GM12801 (cell line): ENCODE data around the gene NWD2.

Experiments
- TF ChIP-seq, protein P1 (sequence below): IDR thresholded peaks from one replicate; pipeline ENCODE4 v1.5.1; 2011; ENCODE audit warnings: control low read depth; ENCODE audit not compliant: insufficient read length; ENCODE audit errors: extremely low read depth

NWD2 gene

DNA sequence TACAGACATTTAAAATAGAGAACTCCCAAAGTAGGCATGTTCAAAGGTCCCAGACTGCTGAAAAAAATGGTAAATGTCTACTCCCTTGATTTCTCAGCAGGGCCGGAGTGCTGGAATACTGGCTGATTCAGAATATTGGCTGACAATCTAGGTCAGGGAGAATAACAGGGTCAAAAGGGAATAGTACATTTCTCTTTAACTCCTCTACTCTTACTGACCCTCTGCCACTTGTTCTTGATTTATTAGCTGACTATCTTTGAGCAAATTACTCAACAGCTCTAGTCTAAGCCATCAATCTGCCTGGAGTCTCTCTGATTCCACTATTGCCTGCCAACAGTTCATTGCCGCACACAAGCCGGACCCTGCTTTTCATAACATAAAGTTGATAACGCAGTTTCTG lies 19.7 kb upstream of the NWD2 start:
- TF ChIP-seq, protein P1, sequence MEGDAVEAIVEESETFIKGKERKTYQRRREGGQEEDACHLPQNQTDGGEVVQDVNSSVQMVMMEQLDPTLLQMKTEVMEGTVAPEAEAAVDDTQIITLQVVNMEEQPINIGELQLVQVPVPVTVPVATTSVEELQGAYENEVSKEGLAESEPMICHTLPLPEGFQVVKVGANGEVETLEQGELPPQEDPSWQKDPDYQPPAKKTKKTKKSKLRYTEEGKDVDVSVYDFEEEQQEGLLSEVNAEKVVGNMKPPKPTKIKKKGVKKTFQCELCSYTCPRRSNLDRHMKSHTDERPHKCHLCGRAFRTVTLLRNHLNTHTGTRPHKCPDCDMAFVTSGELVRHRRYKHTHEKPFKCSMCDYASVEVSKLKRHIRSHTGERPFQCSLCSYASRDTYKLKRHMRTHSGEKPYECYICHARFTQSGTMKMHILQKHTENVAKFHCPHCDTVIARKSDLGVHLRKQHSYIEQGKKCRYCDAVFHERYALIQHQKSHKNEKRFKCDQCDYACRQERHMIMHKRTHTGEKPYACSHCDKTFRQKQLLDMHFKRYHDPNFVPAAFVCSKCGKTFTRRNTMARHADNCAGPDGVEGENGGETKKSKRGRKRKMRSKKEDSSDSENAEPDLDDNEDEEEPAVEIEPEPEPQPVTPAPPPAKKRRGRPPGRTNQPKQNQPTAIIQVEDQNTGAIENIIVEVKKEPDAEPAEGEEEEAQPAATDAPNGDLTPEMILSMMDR = no peak

DNA sequence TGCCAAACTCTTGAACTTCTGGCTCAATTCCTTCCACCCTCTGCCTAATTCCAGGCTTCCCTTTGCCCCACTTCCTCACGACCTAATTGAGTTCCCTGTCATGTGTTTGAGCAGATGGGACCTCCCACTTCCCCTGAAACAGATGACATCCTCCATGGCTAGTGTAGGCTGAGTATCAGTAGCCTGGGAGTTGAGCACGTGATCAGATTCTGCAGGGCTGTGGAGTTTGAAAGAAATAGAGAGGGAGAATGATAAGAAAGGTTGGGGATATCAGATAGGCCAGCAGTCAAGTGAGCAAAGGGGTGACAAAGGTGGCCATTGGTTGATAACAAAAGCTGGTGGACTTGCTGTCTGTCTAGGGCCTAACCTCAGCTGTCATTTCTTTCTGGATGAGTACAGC lies 18.8 kb upstream of the NWD2 start:
- TF ChIP-seq, protein P1 = no peak

DNA sequence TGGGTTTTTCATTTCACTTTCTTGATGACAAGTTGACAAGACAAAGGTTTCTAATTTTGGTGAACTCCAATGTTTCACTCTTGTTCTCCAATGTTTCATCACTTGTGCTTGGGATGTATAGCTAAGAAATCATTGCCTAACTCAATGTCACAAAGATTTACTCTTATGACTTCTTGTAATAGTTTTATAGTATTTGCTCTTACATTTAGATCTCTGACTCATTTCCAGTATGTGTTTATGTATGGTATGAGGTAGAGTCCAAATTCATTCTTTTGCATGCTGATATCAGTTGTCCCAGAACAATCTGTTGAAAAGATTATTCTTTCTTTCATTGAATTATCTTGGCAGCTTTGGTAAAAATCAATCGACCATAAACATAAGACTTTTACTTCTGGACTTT lies 12.2 kb upstream of the NWD2 start:
- TF ChIP-seq, protein P1 = no peak

DNA sequence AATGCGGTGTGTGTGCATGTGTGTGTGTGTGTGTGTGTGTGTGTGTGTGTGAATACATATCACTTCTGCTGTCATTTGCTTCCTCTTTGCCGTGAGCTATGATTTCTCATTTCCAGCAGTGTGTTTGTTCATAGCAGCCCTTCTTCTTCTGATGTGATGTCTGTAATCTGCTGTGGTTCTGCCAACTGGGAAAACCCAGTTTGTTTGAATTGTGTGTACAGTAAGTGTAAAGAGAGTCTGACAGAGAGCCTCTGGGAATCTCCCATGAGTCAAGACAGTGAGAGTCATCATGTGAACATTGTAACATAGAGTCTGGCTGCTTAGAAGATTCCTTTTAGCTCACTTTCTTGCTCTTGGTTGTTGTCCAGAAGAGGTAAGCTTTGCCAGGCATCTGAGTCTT lies 8.4 kb upstream of the NWD2 start:
- TF ChIP-seq, protein P1 = no peak

DNA sequence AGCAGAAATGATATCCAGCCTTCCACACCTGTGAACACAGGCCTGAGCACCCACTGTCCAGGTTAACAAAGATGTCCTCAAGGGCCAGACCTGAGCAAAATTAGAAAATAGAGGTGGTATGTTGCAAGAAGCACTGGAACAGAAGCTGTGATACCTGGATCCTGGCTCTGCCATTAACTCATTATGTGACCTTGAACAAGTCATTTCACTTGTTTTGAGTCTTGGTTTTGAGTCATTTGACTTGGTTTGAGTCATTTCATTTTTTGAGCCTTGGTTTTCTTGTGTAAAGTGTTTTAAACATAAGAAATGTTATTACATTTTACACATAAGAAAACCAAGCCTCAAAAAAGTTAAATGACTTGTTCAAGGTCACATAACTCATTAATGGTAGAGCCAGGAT lies 2.9 kb upstream of the NWD2 start:
- TF ChIP-seq, protein P1 = no peak

DNA sequence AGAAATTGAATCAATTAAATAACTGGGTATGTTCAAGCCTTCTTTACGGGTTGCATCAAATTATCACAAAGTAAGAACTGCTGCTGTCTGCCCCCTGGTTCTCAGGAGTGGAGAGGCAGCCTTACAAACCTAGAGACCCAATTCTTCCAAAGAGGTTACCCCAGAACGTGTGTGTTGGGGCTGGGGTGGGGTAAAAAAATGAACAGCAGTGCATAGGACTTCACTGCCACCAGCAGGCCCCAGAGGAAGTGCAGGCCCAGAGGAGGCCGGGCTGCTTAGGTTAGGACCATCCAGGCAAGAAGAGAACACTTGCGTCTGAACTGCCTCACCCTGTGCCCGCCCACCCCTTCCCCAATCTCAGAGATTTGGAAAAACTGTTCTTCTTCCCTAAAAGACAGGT lies 1.5 kb upstream of the NWD2 start:
- TF ChIP-seq, protein P1 = no peak

DNA sequence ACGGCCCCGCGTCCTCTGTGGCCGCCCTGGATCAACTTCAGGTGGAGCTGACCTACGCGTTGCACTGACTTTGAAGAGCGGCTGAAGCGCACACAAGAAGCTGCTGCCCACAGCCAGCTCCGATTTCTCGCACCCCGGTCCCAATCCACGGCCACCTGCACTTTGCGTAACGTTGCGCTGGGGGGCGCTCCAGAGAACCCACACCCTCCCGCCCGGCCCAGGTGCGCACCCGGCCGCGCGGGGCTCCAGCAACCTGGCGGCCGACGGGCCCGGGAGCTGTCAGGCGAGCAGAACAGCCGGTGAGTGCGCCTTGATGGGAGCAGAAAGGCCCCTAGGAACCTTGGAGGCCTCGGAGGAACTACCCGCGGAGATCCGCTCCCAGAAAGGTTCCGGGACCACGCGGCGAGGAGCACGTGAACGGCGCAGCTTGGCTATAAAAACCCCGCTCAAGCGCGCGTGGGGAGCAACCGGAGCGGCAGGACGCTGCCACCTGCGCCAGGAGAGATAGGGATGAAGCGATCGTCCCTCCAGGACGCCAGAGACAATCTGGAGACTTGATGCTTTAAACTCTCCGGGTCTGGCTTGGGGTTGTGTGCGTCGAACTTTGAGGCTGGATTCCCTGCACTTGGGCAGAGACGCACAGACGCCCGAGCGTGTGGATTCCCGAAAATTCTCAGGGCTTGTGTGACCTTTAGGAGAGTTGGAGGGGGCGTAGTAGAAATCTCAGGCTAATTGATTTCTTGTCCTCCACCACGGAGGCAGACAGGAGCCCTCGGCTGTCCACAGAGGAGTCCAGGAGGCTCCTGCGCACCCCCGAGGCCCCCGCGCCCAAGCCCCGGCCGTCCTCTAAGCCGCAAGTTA lies 591 bp upstream of the NWD2 start:
- TF ChIP-seq, protein P1 = no peak
